AG10803 (cell line): ENCODE results near the gene LRRC18.

Source experiments
- DNase-seq: peaks from one replicate; pipeline ENCODE4 v3.0.0; 2010; ENCODE audit warnings: low read depth
- H3K4me3 ChIP-seq: 2 replicates; pipeline ENCODE4 v1.5.1; 2011; ENCODE audit warnings: mild to moderate bottlenecking, low read length, control low read depth
- TF ChIP-seq, protein P1 (sequence below): conservative IDR thresholded peaks from 2 replicates; pipeline ENCODE4 v1.5.1; 2011; ENCODE audit warnings: mild to moderate bottlenecking, low read length, control low read depth, inconsistent platforms

The LRRC18 gene

DNA sequence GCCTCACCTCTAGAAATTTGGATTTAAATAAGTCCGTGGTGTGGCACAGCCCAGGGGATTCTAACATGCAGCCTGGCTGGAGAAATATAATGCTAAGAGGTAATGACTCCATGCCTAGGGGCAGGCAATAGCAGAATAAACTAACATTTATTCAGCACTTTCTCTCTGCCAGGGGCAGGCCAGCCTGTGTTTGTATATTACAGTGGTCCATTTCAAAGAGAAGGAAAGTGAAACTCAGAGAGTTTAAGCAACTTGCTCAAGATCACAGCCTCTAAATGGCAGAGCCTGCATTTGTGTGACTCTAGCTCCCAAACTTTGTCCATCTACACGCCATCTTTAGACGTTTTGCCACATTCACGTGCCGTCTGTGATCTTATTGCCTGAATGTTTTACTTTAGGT is 6.7 kb upstream of the LRRC18 start:
- no peak for DNase-seq
- no peak overlapping the region for H3K4me3 ChIP-seq
- TF ChIP-seq, protein P1, sequence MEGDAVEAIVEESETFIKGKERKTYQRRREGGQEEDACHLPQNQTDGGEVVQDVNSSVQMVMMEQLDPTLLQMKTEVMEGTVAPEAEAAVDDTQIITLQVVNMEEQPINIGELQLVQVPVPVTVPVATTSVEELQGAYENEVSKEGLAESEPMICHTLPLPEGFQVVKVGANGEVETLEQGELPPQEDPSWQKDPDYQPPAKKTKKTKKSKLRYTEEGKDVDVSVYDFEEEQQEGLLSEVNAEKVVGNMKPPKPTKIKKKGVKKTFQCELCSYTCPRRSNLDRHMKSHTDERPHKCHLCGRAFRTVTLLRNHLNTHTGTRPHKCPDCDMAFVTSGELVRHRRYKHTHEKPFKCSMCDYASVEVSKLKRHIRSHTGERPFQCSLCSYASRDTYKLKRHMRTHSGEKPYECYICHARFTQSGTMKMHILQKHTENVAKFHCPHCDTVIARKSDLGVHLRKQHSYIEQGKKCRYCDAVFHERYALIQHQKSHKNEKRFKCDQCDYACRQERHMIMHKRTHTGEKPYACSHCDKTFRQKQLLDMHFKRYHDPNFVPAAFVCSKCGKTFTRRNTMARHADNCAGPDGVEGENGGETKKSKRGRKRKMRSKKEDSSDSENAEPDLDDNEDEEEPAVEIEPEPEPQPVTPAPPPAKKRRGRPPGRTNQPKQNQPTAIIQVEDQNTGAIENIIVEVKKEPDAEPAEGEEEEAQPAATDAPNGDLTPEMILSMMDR = no peak

DNA sequence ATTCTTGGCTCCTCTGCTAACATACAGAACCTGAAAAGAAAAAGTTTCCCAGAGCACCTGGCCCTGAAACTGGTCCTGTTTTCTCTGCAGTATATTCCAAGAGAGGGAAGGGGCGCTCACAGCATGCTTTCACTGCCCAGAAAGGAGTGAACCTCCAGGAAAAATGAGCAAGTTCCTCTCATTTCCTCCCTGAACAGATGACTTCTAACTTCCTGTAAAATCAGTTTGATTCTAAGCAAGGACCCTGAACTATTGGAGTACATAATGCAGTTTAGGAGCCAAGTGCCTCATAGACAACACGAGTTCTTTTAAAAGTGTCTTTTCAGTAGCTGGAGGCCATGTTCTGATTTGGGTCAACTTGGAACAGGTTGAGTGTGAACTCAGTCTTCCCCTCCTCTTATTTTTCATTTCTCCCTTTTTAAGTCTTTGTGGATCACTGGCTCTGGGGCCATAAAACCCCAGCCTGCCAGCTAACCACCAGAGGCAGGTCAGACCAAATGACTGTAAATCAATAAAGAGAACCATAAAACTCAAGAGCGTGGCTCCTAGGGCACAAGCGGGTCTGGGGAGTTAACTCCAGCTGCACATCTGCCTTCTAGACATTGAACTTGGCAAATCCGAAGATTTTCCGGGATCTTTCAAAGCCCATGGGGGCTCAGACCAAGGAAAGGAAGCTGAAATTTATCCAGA is 5.9 kb upstream of the LRRC18 start:
- no peak overlapping the region for H3K4me3 ChIP-seq
- no peak for DNase-seq
- TF ChIP-seq, protein P1 = no peak

DNA sequence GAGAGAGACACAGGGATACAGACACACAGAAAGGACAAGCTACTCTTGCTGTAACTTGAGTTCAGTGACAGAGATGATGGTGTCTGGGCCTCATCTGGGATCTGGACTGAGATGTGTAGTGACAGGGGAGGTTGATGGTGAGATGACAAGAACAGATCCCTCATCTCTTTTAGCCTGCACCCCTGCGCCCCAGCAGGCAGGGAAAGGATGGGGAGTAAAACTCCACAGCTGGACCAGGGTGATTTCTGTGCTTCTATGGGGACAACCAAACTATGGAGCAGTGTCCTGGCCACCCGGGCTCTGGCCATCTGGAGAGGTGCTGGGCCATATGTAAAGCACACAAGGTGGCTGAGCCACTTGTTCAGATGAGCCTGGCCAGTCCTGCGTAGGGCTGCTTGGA is 4.5 kb upstream of the LRRC18 start:
- no peak overlapping the region for H3K4me3 ChIP-seq
- TF ChIP-seq, protein P1 = no peak
- no peak for DNase-seq

DNA sequence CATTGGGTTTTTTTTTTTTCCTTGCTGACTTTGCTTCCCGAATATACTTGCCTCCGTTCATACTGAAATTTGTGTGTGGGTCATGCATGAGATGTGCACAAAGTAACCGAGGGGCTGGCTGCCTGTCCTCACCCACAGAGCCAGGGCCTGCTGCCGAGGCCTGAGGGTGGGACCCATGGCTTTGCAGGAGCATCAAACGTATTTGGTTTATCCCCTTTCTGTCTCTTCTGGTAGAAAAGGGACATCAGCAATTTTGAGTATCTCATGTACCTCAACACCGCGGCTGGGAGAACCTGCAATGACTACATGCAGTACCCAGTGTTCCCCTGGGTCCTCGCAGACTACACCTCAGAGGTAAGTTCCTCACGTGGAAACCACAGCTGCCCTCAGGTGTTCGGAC is 3.5 kb upstream of the LRRC18 start:
- no peak for DNase-seq
- H3K4me3 ChIP-seq = no peak overlapping the region
- TF ChIP-seq, protein P1 = no peak

GRCh38 chr10:48941427-48942075 is 1.9 kb upstream of the LRRC18 start:
- no peak for DNase-seq
- H3K4me3 ChIP-seq = no peak overlapping the region
- TF ChIP-seq, protein P1 = no peak

- H3K4me3 ChIP-seq = no peak overlapping the region
- TF ChIP-seq, protein P1 = no peak
- no peak for DNase-seq
These were observed 1.3 kb upstream of the LRRC18 start for GRCh38 chr10:48940958-48941357.

DNA sequence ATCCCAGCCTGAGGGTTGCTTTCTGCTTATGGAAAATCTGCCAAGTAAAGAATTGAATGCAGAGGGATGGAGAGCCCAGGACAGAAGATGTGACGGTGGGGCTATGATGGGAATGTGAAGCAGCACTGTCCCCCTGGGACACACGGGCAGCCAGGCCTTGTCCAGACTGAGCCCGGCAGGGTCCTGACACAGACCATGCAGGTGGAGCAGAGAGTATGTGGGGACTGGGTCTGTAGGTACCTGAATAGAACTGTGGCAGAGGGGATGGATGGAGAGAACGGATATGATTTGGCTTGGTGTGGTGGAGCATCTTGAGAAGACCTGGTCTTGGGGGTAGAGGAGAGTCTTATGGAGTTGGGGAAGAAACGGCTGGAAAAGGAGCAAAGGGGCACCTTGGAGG is 732 bp upstream of the LRRC18 start:
- TF ChIP-seq, protein P1 = no peak
- no peak for DNase-seq
- H3K4me3 ChIP-seq = no peak overlapping the region
